CD4-positive, alpha-beta T cell treated with Interleukin-10 for 1 hour (primary cell): Measurements from ENCODE around the gene SCAMP3.

Source experiments
- DNase-seq: peaks from one replicate; pipeline ENCODE4 v3.0.0-alpha.2; 2020

Gene SCAMP3

GRCh38 chr1:155285063-155285462 lies 22.9 kb upstream of the SCAMP3 start:
- no peak for DNase-seq

GRCh38 chr1:155284476-155284875 lies 22.3 kb upstream of the SCAMP3 start:
- DNase-seq, result no peak

- no peak for DNase-seq
Measured at GRCh38 chr1:155282488-155283091, 20.4 kb upstream of the SCAMP3 start.

GRCh38 chr1:155279268-155279667 lies 17.1 kb upstream of the SCAMP3 start:
- no peak for DNase-seq

GRCh38 chr1:155278689-155279160 lies 16.6 kb upstream of the SCAMP3 start:
- no peak for DNase-seq

- DNase-seq, result peak; percentile 80
Measured at GRCh38 chr1:155277902-155278688, 15.9 kb upstream of the SCAMP3 start.

- peak; percentile 96 for DNase-seq
Measured at GRCh38 chr1:155277070-155277901, 15.1 kb upstream of the SCAMP3 start, which contains the start of gene HCN3. TSS of gene HCN3 (plus strand) at chr1:155277463. CDS start at chr1:155277591, 128 bp downstream.

GRCh38 chr1:155273343-155274245 lies 11.4 kb upstream of the SCAMP3 start, which contains the start of gene CLK2:
TSS of gene CLK2 (minus strand) at chr1:155273504. CDS start at chr1:155270977, 2,527 bp downstream.
- DNase-seq, result peak; percentile 94

GRCh38 chr1:155272466-155273342 lies 10.5 kb upstream of the SCAMP3 start:
- DNase-seq, result no peak

- no peak for DNase-seq
Measured at GRCh38 chr1:155269381-155269780, 7.2 kb upstream of the SCAMP3 start.

- no peak for DNase-seq
Measured at GRCh38 chr1:155268630-155269029, 6.5 kb upstream of the SCAMP3 start.

GRCh38 chr1:155267373-155267772 lies 5.2 kb upstream of the SCAMP3 start:
- DNase-seq, result no peak

GRCh38 chr1:155266553-155266952 lies 4.4 kb upstream of the SCAMP3 start:
- no peak for DNase-seq

GRCh38 chr1:155263067-155263466 lies 907 bp upstream of the SCAMP3 start:
- no peak for DNase-seq

GRCh38 chr1:155261493-155261851 lies 688 bp downstream of the SCAMP3 start:
- peak; percentile 32 for DNase-seq

GRCh38 chr1:155260276-155260675 lies 1.9 kb downstream of the SCAMP3 start:
- DNase-seq, result no peak

GRCh38 chr1:155256058-155256852 lies 5.9 kb downstream of the SCAMP3 start:
- no peak for DNase-seq

GRCh38 chr1:155255243-155256007 lies 6.7 kb downstream of the SCAMP3 start, which contains the start of gene ENTREP3:
TSS of gene ENTREP3 (minus strand) at chr1:155255483. CDS start at chr1:155254877, 606 bp downstream.
- DNase-seq, result peak; percentile 84

GRCh38 chr1:155254714-155255242 lies 7.4 kb downstream of the SCAMP3 start:
- DNase-seq, result no peak
